ENCODE measurements around the gene MYOM3.

- TF ChIP-seq CTCF (IDR thresholded peaks at IDR 0.05): no peak
- TF ChIP-seq POLR2AphosphoS5 (IDR thresholded peaks at IDR 0.05): no peak
- no peak for TF ChIP-seq EP300 (IDR thresholded peaks at IDR 0.05)
- no peak for TF ChIP-seq POLR2A (IDR thresholded peaks at IDR 0.05)
Measured at GRCh38 chr1:24111262-24111995, 506 bp downstream of the MYOM3 start.

All from stomach (tissue), 4 donors.